ENCODE measurements around the gene DCLRE1C. TPM values are rescaled to one million over a fixed set of nuclear protein-coding genes. Genes with fewer than 3 reads are reported as not detected.
"Not testable (repeated sequence)": the region's sequence is repeated elsewhere in the genome, so short reads cannot be mapped to it uniquely, and the experiment has no call there.

Gene DCLRE1C
- total RNA-seq, 2 experiments from 2014 or later, result 47.1 to 47.7 TPM

DNA sequence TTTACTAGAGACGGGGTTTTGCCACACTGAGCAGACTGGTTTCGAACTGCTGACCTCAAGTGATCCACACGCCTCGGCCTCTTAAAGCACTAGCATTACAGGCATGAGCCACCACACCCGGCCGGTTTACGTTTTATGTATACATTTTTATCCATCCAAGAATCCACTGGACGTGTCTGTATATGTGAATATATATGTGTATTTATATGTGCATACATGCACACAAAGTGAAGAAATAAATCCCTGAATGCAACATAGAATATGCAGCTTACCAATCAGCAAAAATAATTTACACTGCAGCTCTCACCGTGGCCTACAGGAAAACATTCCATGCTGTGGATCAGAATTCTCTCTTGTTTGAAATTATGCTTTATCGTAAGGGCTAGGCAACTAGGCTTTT is 23.3 kb downstream of the DCLRE1C start:
- no peak overlapping the region for H3K27ac Mint-ChIP-seq

DNA sequence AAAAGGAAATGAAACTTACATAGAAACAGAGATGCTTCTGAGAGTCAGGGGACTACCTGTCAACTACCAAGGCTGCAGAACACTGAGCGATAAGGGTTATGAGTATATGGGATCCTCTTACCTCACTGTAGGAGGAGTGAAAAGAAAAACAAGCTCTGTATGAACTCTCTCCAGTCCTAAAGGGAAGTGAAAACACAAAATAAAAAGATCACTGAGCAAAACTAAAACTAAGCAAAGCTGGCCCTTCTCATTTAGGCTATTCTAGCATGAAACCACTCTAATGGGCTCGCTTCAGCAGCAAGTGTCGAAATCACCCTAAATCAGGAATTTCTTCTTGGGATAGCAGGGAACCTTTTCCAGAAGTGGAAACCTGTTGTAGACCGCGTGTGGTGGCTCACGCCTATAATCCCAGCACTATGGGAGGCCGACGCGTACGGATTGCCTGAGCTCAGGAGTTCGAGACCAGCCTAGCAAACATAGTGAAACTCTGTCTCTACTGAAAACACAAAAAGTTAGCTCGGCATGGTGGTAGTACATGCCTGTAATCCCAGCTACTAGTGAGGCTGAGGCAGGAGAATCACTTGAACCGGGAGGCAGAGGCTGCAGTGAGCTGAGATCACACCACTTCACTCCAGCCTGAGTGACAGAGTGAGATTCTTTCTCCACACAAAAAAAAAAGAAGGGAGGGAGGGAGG is 27.0 kb downstream of the DCLRE1C start:
- Mint-ChIP-seq H3K27ac (no peak overlapping the region), H3K27me3 (no peaks in the 10 kb centered on the region)
- ATAC-seq (ENCODE audit: low read depth), result no peak

More for the DNA sequence above, 23.3 kb downstream of the DCLRE1C start:
- ATAC-seq (ENCODE audit: low read depth) (no peak), DNase-seq (no peak)
- Mint-ChIP-seq H3K36me3 (peaks cover 44% of the 10 kb centered on the region), H3K27me3 (no peaks in the 10 kb centered on the region), H3K4me3 (no peak overlapping the region), H3K9me3 (no peaks in the 10 kb centered on the region), H3K4me1 (peaks cover 3% of the 10 kb centered on the region)
- POLR2A ChIA-PET, result interaction anchor here (1.3 kb wide), 1 partner anchor 10 kb away, joined by 4 read pairs; no protein-coding TSS in a partner anchor

GRCh38 chr10:14926061-14926470 is 27.8 kb downstream of the DCLRE1C start:
- POLR2A ChIA-PET, result no interaction called here
- DNase-seq (no peak), ATAC-seq (ENCODE audit: low read depth) (no peak)
- H3K27ac Mint-ChIP-seq, result no peak overlapping the region
- H3K4me3 Mint-ChIP-seq, result no peak overlapping the region
- H3K36me3 Mint-ChIP-seq, result peaks cover 54% of the 10 kb centered on the region
- no peaks in the 10 kb centered on the region for H3K9me3 Mint-ChIP-seq
- peaks cover 5% of the 10 kb centered on the region for H3K4me1 Mint-ChIP-seq
- H3K27me3 Mint-ChIP-seq, result no peaks in the 10 kb centered on the region

More for the DNA sequence above, 27.0 kb downstream of the DCLRE1C start:
- Mint-ChIP-seq H3K36me3 (peaks cover 51% of the 10 kb centered on the region), H3K4me3 (no peak overlapping the region), H3K9me3 (no peaks in the 10 kb centered on the region), H3K4me1 (peaks cover 3% of the 10 kb centered on the region)
- no peak for DNase-seq
- POLR2A ChIA-PET, result no interaction called here

DNA sequence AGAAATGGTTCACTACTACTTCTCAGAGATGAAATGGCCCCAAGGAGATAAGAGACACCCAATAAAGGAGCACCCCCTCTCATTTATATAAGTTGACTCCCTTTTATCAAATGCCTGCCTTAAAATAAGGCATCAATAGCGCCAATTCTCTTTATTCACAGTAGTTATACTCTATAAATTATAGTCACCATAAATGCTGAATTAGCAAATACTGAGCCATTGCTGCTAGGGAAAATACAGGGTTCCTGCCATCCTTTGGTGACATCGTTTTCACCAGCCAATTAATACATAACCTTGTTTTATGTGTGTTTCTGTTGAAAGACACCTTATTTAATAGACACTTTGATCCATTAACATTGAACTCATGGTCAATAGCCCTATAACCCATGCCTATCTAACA is 28.6 kb downstream of the DCLRE1C start:
- Mint-ChIP-seq H3K36me3 (peaks cover 62% of the 10 kb centered on the region), H3K4me1 (peaks cover 5% of the 10 kb centered on the region), H3K9me3 (no peaks in the 10 kb centered on the region), H3K27me3 (no peaks in the 10 kb centered on the region), H3K4me3 (no peak overlapping the region), H3K27ac (no peak overlapping the region)
- no peak for ATAC-seq (ENCODE audit: low read depth)
- no peak for DNase-seq
- POLR2A ChIA-PET, result interaction anchor here (0.7 kb wide), 1 partner anchor 17 kb away, joined by 3 read pairs; no protein-coding TSS in a partner anchor

- H3K27ac Mint-ChIP-seq, result no peak overlapping the region
- POLR2A ChIA-PET, result no interaction called here
- peaks cover 5% of the 10 kb centered on the region for H3K4me1 Mint-ChIP-seq
- ATAC-seq (ENCODE audit: low read depth), result no peak
- H3K36me3 Mint-ChIP-seq, result peaks cover 74% of the 10 kb centered on the region
- no peaks in the 10 kb centered on the region for H3K27me3 Mint-ChIP-seq
- H3K9me3 Mint-ChIP-seq, result no peaks in the 10 kb centered on the region
- no peak for DNase-seq
- H3K4me3 Mint-ChIP-seq, result no peak overlapping the region
These were observed 29.9 kb downstream of the DCLRE1C start for GRCh38 chr10:14924013-14924412.

- DNase-seq (no peak), ATAC-seq (ENCODE audit: low read depth) (no peak)
- H3K27ac Mint-ChIP-seq, result no peak overlapping the region
- no peaks in the 10 kb centered on the region for H3K27me3 Mint-ChIP-seq
- POLR2A ChIA-PET, result interaction anchor here (0.6 to 0.7 kb wide), 2 partner anchors 31 to 34 kb away, joined by 3 read pairs; no protein-coding TSS in a partner anchor
- peaks cover 93% of the 10 kb centered on the region for H3K36me3 Mint-ChIP-seq
- no peak overlapping the region for H3K4me3 Mint-ChIP-seq
- H3K4me1 Mint-ChIP-seq, result peaks cover 12% of the 10 kb centered on the region
- peaks cover 4% of the 10 kb centered on the region for H3K9me3 Mint-ChIP-seq
These were observed 34.9 kb downstream of the DCLRE1C start for GRCh38 chr10:14918964-14919363.

- peaks cover 95% of the 10 kb centered on the region for H3K36me3 Mint-ChIP-seq
- POLR2A ChIA-PET, result no interaction called here
- H3K4me3 Mint-ChIP-seq, result no peak overlapping the region
- no peak for DNase-seq
- peaks cover 12% of the 10 kb centered on the region for H3K4me1 Mint-ChIP-seq
- H3K27me3 Mint-ChIP-seq, result no peaks in the 10 kb centered on the region
- ATAC-seq (ENCODE audit: low read depth), result no peak
- no peak overlapping the region for H3K27ac Mint-ChIP-seq
- peaks cover 4% of the 10 kb centered on the region for H3K9me3 Mint-ChIP-seq
These were observed 36.1 kb downstream of the DCLRE1C start for GRCh38 chr10:14917827-14918226.

GRCh38 chr10:14916600-14916999 is 37.3 kb downstream of the DCLRE1C start:
- Mint-ChIP-seq H3K27me3 (no peaks in the 10 kb centered on the region), H3K9me3 (peaks cover 4% of the 10 kb centered on the region), H3K27ac (no peak overlapping the region), H3K4me1 (peaks cover 14% of the 10 kb centered on the region), H3K4me3 (no peak overlapping the region), H3K36me3 (peaks cover 93% of the 10 kb centered on the region)
- POLR2A ChIA-PET, result no interaction called here
- DNase-seq (no peak), ATAC-seq (ENCODE audit: low read depth) (no peak)

DNA sequence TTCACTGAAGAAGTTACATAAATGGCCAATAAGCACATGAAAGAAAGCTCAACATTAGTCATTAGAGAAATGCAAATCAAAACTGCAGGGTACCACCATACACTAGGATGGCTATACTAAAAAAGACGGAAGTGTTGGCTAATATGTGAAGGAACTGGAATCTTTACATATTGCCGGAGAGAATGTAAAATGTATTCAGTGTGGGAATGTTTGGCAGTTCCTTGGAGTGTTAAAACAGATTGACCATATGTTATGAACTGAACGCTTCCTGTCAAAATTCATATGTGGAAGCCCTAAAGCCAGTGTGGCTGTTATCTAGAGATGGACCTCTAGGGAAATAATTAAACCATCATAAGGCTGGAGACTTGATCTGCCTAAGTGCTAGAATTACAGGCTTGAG is 42.1 kb downstream of the DCLRE1C start:
- Mint-ChIP-seq H3K4me1 (peaks cover 16% of the 10 kb centered on the region), H3K36me3 (peaks cover 88% of the 10 kb centered on the region), H3K27ac (no peak overlapping the region), H3K27me3 (no peaks in the 10 kb centered on the region), H3K9me3 (peaks cover 1% of the 10 kb centered on the region), H3K4me3 (no peak overlapping the region)
- no peak for ATAC-seq (ENCODE audit: low read depth)
- no peak for DNase-seq
- POLR2A ChIA-PET, result no interaction called here

GRCh38 chr10:14910953-14911352 is 42.9 kb downstream of the DCLRE1C start:
- no peak for DNase-seq
- Mint-ChIP-seq H3K27me3 (no peaks in the 10 kb centered on the region), H3K9me3 (peaks cover 1% of the 10 kb centered on the region), H3K4me1 (peaks cover 17% of the 10 kb centered on the region), H3K27ac (no peak overlapping the region), H3K36me3 (peaks cover 82% of the 10 kb centered on the region), H3K4me3 (no peak overlapping the region)
- POLR2A ChIA-PET, result no interaction called here
- no peak for ATAC-seq (ENCODE audit: low read depth)

- H3K4me3 Mint-ChIP-seq, result no peak overlapping the region
- POLR2A ChIA-PET, result no interaction called here
- no peak overlapping the region for H3K27ac Mint-ChIP-seq
- peaks cover 9% of the 10 kb centered on the region for H3K4me1 Mint-ChIP-seq
- peaks cover 71% of the 10 kb centered on the region for H3K36me3 Mint-ChIP-seq
- H3K9me3 Mint-ChIP-seq, result peaks cover 1% of the 10 kb centered on the region
- no peak for ATAC-seq (ENCODE audit: low read depth)
- no peaks in the 10 kb centered on the region for H3K27me3 Mint-ChIP-seq
- no peak for DNase-seq
These were observed 44.8 kb downstream of the DCLRE1C start for GRCh38 chr10:14909101-14909500.

DNA sequence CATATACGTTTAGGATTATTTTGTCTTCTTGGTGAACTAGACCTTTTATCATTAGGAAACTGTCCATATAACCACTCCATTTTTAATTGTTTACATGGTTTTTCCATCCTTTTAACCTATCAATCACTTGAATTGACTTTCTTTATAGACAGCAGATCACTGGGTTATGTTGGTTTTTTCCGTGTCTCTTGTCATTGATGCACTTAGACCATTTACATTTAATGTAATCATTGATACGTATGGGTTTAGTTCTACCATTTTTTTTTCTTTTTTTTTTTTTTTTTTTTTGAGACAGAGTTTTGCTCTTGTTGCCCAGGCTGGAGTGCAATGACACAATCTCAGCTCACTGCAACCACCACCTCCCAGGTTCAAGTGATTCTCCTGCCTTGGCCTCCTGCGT is 46.3 kb downstream of the DCLRE1C start:
- H3K4me1 Mint-ChIP-seq; H3K27me3 Mint-ChIP-seq; H3K4me3 Mint-ChIP-seq; H3K27ac Mint-ChIP-seq; POLR2A ChIA-PET; ATAC-seq (ENCODE audit: low read depth); H3K9me3 Mint-ChIP-seq; DNase-seq: not testable (repeated sequence)
- peaks cover 56% of the 10 kb centered on the region for H3K36me3 Mint-ChIP-seq

- ATAC-seq (ENCODE audit: low read depth), result no peak
- Mint-ChIP-seq H3K4me1 (peaks cover 8% of the 10 kb centered on the region), H3K27ac (no peak overlapping the region), H3K9me3 (peaks cover 1% of the 10 kb centered on the region), H3K36me3 (peaks cover 54% of the 10 kb centered on the region), H3K4me3 (no peak overlapping the region), H3K27me3 (no peaks in the 10 kb centered on the region)
- no peak for DNase-seq
- POLR2A ChIA-PET, result no interaction called here
These were observed 47.1 kb downstream of the DCLRE1C start for GRCh38 chr10:14906765-14907164.

DNA sequence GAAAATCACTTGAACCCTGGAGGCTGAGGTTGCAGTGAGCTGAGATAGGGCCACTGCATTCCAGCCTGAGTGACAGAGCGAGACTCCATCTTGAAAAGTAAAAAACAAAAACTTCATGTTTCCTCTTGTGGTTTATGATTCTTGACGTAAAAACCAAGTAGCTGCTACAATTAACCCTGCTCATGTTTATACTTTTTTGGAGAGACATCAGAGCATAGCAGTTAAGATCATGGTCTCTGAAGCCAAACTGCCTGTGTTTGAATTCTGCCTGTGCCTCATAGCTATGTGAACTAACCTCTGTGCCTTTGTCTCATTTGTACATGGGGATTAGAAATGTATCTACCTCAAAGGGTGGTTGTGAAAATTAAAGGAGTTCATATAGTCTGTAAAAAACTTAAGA is 48.0 kb downstream of the DCLRE1C start:
- ATAC-seq (ENCODE audit: low read depth) (peak; percentile 41), DNase-seq (no peak)
- Mint-ChIP-seq H3K27ac (no peak overlapping the region), H3K36me3 (peaks cover 46% of the 10 kb centered on the region), H3K4me3 (no peak overlapping the region), H3K4me1 (peaks cover 7% of the 10 kb centered on the region), H3K9me3 (peaks cover 1% of the 10 kb centered on the region), H3K27me3 (no peaks in the 10 kb centered on the region)
- POLR2A ChIA-PET, result no interaction called here
